GM12872 (cell line): ENCODE measurements around the gene KDM4E.

Experiments used
- TF ChIP-seq, protein P1 (sequence below): IDR thresholded peaks from 3 replicates; pipeline ENCODE4 v1.5.1; 2011; ENCODE audit warnings: low read depth, mild to moderate bottlenecking, low read length, moderate library complexity; ENCODE audit not compliant: insufficient read depth

KDM4E gene

DNA sequence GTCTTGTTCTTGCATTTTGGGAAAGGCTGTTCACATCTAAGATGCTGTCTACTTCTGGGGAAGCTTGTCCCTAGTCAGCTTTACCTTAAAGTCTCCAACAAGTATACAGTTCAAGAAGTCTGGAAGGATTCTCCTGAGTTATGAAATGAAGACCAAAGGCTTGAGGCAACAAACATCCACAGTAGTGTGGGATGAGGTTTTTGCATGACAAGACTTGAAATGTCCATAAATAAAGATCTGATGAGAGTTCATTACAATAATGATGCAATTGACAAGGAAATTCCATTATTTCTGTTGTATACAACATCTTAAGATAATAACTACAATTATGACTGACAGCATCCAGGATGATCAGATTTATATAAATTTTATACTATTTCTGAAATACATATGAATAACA lies 21.3 kb upstream of the KDM4E start:
- TF ChIP-seq, protein P1, sequence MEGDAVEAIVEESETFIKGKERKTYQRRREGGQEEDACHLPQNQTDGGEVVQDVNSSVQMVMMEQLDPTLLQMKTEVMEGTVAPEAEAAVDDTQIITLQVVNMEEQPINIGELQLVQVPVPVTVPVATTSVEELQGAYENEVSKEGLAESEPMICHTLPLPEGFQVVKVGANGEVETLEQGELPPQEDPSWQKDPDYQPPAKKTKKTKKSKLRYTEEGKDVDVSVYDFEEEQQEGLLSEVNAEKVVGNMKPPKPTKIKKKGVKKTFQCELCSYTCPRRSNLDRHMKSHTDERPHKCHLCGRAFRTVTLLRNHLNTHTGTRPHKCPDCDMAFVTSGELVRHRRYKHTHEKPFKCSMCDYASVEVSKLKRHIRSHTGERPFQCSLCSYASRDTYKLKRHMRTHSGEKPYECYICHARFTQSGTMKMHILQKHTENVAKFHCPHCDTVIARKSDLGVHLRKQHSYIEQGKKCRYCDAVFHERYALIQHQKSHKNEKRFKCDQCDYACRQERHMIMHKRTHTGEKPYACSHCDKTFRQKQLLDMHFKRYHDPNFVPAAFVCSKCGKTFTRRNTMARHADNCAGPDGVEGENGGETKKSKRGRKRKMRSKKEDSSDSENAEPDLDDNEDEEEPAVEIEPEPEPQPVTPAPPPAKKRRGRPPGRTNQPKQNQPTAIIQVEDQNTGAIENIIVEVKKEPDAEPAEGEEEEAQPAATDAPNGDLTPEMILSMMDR, result no peak

DNA sequence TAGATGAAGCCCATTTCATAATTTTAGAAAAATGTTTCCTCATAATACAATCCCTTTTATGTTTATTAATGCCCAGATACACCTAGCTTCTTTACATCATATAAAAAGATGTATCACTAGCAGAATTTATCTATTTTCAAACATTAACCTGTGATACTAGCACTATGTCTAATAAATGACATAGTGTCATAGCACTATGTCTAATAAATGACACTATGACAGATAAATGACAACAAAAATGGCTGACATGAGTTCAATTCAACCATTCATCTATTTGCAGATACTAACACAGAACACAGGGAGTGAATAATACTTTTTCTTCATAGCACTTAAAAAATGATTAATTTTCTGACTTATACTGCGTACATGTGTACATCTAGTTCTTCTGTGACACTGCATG lies 19.4 kb upstream of the KDM4E start:
- TF ChIP-seq, protein P1, result no peak

DNA sequence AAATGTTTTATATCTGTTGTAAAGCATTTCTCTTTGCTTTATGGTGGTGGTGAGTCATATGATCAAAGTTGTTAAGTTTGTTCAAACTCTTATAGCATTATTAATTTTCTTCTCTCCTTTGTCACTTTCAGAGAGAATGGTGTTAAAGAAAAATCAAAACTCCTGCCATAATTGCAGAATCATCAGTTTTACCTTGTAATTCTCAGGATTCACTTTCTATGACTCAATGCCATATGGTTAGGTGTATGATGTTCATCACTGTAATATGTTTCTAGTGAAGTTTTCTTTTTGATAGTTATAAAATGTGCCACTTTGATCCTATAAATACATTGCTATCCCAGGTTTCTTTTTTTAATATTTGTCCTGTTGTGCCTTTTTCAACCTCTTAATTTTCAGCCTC lies 13.7 kb upstream of the KDM4E start:
- TF ChIP-seq, protein P1, result no peak

DNA sequence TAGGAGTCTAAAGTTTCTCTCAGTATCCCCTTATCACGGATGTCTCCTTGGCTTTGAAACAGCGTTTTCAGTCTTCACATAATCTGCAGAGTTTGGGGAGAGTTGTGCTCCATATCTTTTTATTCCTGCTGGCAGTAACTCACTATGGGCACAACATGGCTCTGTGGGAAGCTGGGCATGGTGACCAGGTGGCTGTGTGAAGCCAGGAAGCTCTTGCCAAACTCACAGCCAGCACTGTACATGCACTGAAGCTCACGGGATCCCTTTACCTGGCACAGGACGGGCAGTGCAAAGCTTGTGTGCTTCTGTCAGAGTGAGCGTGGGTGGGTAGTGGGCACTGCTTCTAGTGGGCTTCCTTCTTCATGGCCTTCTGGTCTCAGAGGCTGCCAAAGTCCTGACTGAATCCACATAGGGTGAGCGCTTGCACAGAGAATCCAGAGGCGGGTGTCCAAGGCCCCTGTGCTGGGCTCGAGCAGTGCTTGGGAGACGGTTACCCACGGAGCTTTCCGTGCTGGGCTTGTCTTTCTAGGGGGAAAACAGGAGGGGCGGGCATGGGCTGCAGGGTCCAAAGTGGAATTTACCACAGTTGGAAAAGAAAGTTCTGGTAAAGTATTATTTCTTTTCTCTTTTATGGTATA lies 10.8 kb upstream of the KDM4E start:
- TF ChIP-seq, protein P1, result no peak

DNA sequence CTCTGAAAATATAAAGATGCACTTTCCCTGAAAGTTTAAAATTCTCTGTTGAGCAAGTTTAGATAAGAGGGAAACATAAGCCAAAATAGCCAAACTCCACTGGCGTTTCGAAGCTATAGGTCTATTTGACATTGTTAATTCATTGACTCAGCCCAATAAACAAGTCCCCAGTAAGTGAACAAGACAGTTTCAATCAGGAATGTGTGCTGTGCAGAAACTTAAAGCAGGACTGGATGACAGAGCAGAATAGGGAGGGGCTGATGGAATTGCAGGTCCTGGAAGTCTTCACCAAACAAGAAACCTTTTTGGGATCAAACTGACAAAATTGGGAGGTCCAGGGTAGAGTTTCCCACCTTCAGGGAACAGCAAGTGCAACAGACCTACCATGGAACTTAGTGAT lies 8.9 kb upstream of the KDM4E start:
- TF ChIP-seq, protein P1, result no peak

DNA sequence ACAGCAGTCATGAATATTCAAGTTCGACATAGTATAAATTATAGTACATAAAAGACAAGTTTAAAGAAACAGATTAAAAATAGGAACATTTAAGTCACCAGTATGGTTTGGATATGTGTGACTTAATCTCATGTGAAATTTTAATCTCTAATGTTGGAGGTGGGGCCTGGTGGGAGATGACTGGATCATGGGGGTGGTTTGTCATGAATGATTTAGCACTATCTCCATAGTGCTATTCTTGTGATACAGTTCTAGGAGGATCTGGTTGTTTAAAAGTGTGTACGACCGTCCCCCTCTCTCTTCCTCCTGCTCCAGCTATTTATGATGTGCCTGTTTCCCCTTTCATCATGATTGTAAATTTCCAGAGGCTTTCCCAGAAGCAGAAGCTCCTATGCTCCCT lies 3.3 kb downstream of the KDM4E start:
- TF ChIP-seq, protein P1, result no peak

DNA sequence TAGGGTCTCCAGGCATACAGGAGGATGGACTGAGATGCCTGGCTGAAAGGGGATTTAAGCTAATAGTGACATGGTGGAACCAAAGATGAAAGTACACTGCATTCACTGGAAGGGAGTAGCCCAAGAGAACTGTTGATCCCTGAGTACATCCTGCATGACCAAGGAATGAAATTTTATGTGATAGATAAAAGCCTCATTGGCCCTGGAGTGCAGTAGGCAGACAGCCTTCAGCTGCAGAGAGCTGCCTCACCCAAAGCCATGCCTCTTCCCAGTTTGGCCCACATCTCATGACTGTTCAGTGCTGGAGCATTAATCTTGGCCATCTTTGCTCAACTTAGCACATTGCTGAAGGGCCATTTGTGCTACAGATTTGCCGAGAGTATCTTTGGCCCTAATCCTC lies 8.0 kb downstream of the KDM4E start:
- TF ChIP-seq, protein P1, result no peak

DNA sequence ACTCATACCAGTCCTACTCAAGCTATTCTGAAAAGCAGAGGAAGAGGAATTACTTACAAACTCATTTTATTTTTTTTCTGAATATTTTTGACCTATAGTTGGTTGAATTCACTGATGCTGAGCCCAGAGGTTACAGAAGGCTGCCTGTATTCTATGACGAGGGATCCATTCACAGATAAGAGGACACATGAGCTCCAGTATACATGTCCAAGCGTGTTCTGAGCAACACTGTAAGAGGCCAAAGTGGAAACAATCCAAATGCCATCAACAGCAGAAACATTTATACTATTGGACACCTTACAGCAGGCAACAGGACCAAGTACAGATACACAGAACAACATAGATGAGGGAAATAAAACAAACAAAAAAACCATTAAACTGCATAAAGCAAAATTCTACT lies 10.3 kb downstream of the KDM4E start:
- TF ChIP-seq, protein P1, result no peak
